Hepatocyte (in vitro differentiated cells): ENCODE data around the gene CXCL12. TPM values are rescaled to one million over a fixed set of nuclear protein-coding genes. Genes with fewer than 3 reads are reported as not detected.

ENCODE experiments used
- DNase-seq: peaks from one replicate; pipeline ENCODE4 v3.0.0-alpha.2; 2016; ENCODE audit warnings: low spot score
- H2AFZ ChIP-seq: fragments of 200-600 bp; sonication (generic); 2 replicates; pipeline ENCODE4 v1.6.0; 2016; ENCODE audit warnings: antibody characterized with exemption, mild to moderate bottlenecking
- H3K27ac ChIP-seq: fragments of 200-600 bp; sonication (generic); 2 replicates; pipeline ENCODE4 v1.5.1; 2016; ENCODE audit warnings: mild to moderate bottlenecking
- H3K27me3 ChIP-seq: fragments of 200-600 bp; sonication (generic); 2 replicates; pipeline ENCODE4 v1.6.1; 2016
- H3K36me3 ChIP-seq: fragments of 200-600 bp; sonication (generic); replicated peaks from 2 replicates; pipeline ENCODE4 v1.5.1; 2016; ENCODE audit warnings: low read depth; ENCODE audit not compliant: insufficient read depth
- H3K4me1 ChIP-seq: fragments of 200-600 bp; sonication (generic); 2 replicates; pipeline ENCODE4 v1.5.1; 2016; ENCODE audit warnings: mild to moderate bottlenecking, moderate library complexity; ENCODE audit not compliant: insufficient read depth
- H3K4me2 ChIP-seq: fragments of 200-600 bp; sonication (generic); 2 replicates; pipeline ENCODE4 v1.6.0; 2016
- H3K4me3 ChIP-seq: fragments of 200-600 bp; sonication (generic); 2 replicates; pipeline ENCODE4 v1.5.1; 2016; ENCODE audit warnings: mild to moderate bottlenecking
- H3K79me2 ChIP-seq: fragments of 200-600 bp; sonication (generic); 2 replicates; pipeline ENCODE4 v1.6.0; 2017; ENCODE audit warnings: mild to moderate bottlenecking
- H3K9me2 ChIP-seq: fragments of 200-600 bp; sonication (generic); replicated peaks from 2 replicates; pipeline ENCODE4 v1.6.0; 2017; ENCODE audit warnings: mild to moderate bottlenecking; ENCODE audit not compliant: insufficient read depth
- H3K9me3 ChIP-seq: fragments of 200-600 bp; sonication (generic); 2 replicates; pipeline ENCODE4 v1.5.1; 2016; ENCODE audit warnings: low read depth, mild to moderate bottlenecking
- H4K20me1 ChIP-seq: fragments of 200-600 bp; sonication (generic); 2 replicates; pipeline ENCODE4 v1.6.0; 2016; ENCODE audit warnings: mild to moderate bottlenecking; ENCODE audit not compliant: insufficient read depth, poor library complexity, severe bottlenecking
- EZH2 ChIP-seq: fragments of 200-600 bp; sonication (generic); IDR thresholded peaks from 2 replicates; pipeline ENCODE4 v1.6.1; 2016; ENCODE audit warnings: antibody characterized with exemption, mild to moderate bottlenecking, borderline replicate concordance
- EZH2phosphoT487 ChIP-seq: fragments of 200-600 bp; sonication (generic); IDR thresholded peaks from one replicate; pipeline ENCODE4 v1.6.1; 2018; ENCODE audit warnings: antibody characterized with exemption, mild to moderate bottlenecking, low read depth, moderate library complexity; ENCODE audit not compliant: unreplicated experiment, severe bottlenecking
- WGBS: methylation state at CpG from one replicate; pipeline ENCODE4 v1.1.6; 2016; ENCODE audit warnings: low lambda C conversion rate; ENCODE audit errors: missing lambda C conversion rate; 5-methylcytosine and 5-hydroxymethylcytosine counted together
- polyA plus RNA-seq: library from polyadenylated mRNA; unstranded; fragments of >200 nt; fragmentation: Nextera tagmentation; extraction: Ambion mirVana; gene quantifications from 2 replicates; pipeline ENCODE4 v1.2.1, GENCODE V29; 2016
- total RNA-seq: library from RNA; depleted of rRNA; stranded (reverse); fragments of >200 nt; gene quantifications from 2 replicates; pipeline ENCODE4 v1.2.3, GENCODE V29; 2014
- TF ChIP-seq, protein P1 (sequence below): fragments of 200-600 bp; sonication (generic); IDR thresholded peaks from 2 replicates; pipeline ENCODE4 v1.5.1; 2016; ENCODE audit warnings: antibody characterized with exemption, mild to moderate bottlenecking; ENCODE audit not compliant: poor library complexity

Gene CXCL12
- total and polyA plus RNA-seq, 2 experiments from 2014 or later: 13.2 to 41.8 TPM

- no peak overlapping the region for H3K4me2 ChIP-seq
- TF ChIP-seq EZH2 (no peak), EZH2phosphoT487 (no peak)
- TF ChIP-seq, protein P1, sequence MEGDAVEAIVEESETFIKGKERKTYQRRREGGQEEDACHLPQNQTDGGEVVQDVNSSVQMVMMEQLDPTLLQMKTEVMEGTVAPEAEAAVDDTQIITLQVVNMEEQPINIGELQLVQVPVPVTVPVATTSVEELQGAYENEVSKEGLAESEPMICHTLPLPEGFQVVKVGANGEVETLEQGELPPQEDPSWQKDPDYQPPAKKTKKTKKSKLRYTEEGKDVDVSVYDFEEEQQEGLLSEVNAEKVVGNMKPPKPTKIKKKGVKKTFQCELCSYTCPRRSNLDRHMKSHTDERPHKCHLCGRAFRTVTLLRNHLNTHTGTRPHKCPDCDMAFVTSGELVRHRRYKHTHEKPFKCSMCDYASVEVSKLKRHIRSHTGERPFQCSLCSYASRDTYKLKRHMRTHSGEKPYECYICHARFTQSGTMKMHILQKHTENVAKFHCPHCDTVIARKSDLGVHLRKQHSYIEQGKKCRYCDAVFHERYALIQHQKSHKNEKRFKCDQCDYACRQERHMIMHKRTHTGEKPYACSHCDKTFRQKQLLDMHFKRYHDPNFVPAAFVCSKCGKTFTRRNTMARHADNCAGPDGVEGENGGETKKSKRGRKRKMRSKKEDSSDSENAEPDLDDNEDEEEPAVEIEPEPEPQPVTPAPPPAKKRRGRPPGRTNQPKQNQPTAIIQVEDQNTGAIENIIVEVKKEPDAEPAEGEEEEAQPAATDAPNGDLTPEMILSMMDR: no peak
- H2AFZ ChIP-seq: no peak overlapping the region
- no peaks in the 10 kb centered on the region for H3K79me2 ChIP-seq
- no peaks in the 10 kb centered on the region for H4K20me1 ChIP-seq
- H3K27me3 ChIP-seq: peaks cover 10% of the 10 kb centered on the region
- H3K4me1 ChIP-seq: peaks cover 24% of the 10 kb centered on the region
- no peaks in the 10 kb centered on the region for H3K9me3 ChIP-seq
- H3K9me2 ChIP-seq: no peaks in the 10 kb centered on the region
- DNase-seq: no peak
- no peak overlapping the region for H3K4me3 ChIP-seq
- H3K27ac ChIP-seq: peak overlapping the region; percentile 8
- WGBS: 73% methylated on average over 7 of the region's 7 CpGs
- no peaks in the 10 kb centered on the region for H3K36me3 ChIP-seq
These were observed 11.8 kb upstream of the CXCL12 start for GRCh38 chr10:44396671-44397191.

- Histone ChIP-seq H3K4me1 (peaks cover 24% of the 10 kb centered on the region), H3K27me3 (peaks cover 10% of the 10 kb centered on the region), H4K20me1 (no peaks in the 10 kb centered on the region), H3K36me3 (no peaks in the 10 kb centered on the region), H3K4me3 (no peak overlapping the region), H3K9me2 (no peaks in the 10 kb centered on the region), H2AFZ (no peak overlapping the region), H3K4me2 (no peak overlapping the region), H3K79me2 (no peaks in the 10 kb centered on the region), H3K27ac (no peak overlapping the region), H3K9me3 (no peaks in the 10 kb centered on the region)
- 85% methylated on average over 11 of the region's 11 CpGs for WGBS
- TF ChIP-seq EZH2 (no peak), EZH2phosphoT487 (no peak)
- TF ChIP-seq, protein P1: no peak
- DNase-seq: no peak
These were observed 11.2 kb upstream of the CXCL12 start for GRCh38 chr10:44395902-44396670.

DNA sequence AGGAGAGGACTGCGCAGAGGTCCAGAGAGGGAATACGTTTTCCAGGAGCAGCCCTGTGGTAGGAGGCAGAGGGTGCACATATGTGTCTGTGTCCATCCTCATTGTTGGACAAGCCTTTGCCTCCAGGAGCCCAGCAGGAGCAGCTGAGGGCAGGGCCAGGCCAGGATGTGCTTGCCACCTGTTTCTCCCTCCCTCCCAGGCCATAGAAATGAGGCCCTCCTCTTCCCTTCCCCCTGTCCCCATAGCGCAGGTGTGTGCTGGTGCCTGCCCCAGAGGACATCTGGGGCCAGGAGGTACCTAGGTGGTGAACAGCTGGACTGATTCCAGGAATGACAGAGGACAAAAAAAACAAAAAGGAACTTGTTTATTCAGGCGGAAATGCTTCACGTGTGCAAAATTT is 10.5 kb upstream of the CXCL12 start:
- 86% methylated on average over 4 of the region's 5 CpGs for WGBS
- no peak for DNase-seq

More for the DNA sequence above, 10.5 kb upstream of the CXCL12 start:
- Histone ChIP-seq H3K27ac (no peak overlapping the region), H3K4me1 (peaks cover 24% of the 10 kb centered on the region), H3K9me2 (no peaks in the 10 kb centered on the region), H2AFZ (no peak overlapping the region), H3K27me3 (peaks cover 10% of the 10 kb centered on the region), H3K4me3 (no peak overlapping the region), H3K4me2 (no peak overlapping the region), H3K9me3 (no peaks in the 10 kb centered on the region), H4K20me1 (no peaks in the 10 kb centered on the region), H3K79me2 (no peaks in the 10 kb centered on the region), H3K36me3 (no peaks in the 10 kb centered on the region)
- no peak for TF ChIP-seq EZH2
- TF ChIP-seq, protein P1: no peak
- TF ChIP-seq EZH2phosphoT487: no peak
